Neural crest cell (in vitro differentiated cells): ENCODE measurements around the gene COL4A6. TPM values are rescaled to one million over a fixed set of nuclear protein-coding genes. Genes with fewer than 3 reads are reported as not detected.
A peak's percentile ranks its signal among the peaks of the same experiment; 100 is the strongest.

Experiments used
- DNase-seq: peaks from one replicate; pipeline ENCODE4 v3.0.0; 2021; ENCODE audit warnings: low read depth, mixed read lengths, low spot score
- H3K27ac Mint-ChIP-seq: one replicate; pipeline ENCODE4 v1.8.0; 2021; ENCODE audit warnings: mild to moderate bottlenecking, mixed read lengths; ENCODE audit not compliant: unreplicated experiment
- H3K27me3 Mint-ChIP-seq: 2 replicates; pipeline ENCODE4 v1.8.0; 2021; ENCODE audit warnings: low read depth, mild to moderate bottlenecking, mixed read lengths
- H3K36me3 Mint-ChIP-seq: 2 replicates; pipeline ENCODE4 v1.8.0; 2021; ENCODE audit warnings: low read depth, mild to moderate bottlenecking, mixed read lengths
- H3K4me1 Mint-ChIP-seq: 2 replicates; pipeline ENCODE4 v1.8.0; 2021; ENCODE audit warnings: mixed read lengths
- H3K4me3 Mint-ChIP-seq: one replicate; pipeline ENCODE4 v1.8.0; 2021; ENCODE audit warnings: mild to moderate bottlenecking, mixed read lengths
- H3K9me3 Mint-ChIP-seq: 2 replicates; pipeline ENCODE4 v1.8.0; 2021; ENCODE audit warnings: mixed read lengths
- CTCF ChIP-seq: fragments of 200-600 bp; sonication (generic); conservative IDR thresholded peaks from 2 replicates; pipeline ENCODE4 v1.5.0; 2021; ENCODE audit warnings: antibody characterized with exemption, mild to moderate bottlenecking
- total RNA-seq: library from RNA; stranded (reverse); gene quantifications from 2 replicates; pipeline ENCODE4 v1.2.1, GENCODE V29; 2021

COL4A6 gene
- total RNA-seq, 1 donor from 2014 or later: 22.6 TPM

DNA sequence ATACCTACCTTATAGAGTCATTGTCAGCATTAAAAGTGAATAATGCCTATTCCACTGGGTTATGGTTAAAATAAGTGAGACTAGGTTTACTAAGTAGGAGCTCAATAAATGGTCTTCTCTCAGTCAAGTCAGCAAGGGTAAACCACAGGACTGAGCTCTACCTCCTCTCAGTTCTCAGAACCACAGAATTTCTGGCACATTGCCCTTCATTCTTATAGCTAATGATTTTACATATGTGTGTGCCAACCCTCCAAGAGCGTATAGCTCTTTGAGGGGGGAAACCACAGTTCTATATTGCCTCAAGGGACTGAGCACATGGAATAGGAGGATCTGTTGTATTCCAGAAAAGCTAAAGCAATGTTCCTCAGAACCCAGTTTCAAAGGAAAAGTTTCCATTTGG lies 221.8 kb downstream of the COL4A6 start:
- H3K36me3 Mint-ChIP-seq: peaks cover 3% of the 10 kb centered on the region
- H3K9me3 Mint-ChIP-seq: no peaks in the 10 kb centered on the region
- H3K27me3 Mint-ChIP-seq: no peaks in the 10 kb centered on the region
- no peak overlapping the region for H3K4me3 Mint-ChIP-seq
- H3K4me1 Mint-ChIP-seq: no peaks in the 10 kb centered on the region
- DNase-seq: no peak
- no peak for TF ChIP-seq CTCF
- H3K27ac Mint-ChIP-seq: no peak overlapping the region

DNA sequence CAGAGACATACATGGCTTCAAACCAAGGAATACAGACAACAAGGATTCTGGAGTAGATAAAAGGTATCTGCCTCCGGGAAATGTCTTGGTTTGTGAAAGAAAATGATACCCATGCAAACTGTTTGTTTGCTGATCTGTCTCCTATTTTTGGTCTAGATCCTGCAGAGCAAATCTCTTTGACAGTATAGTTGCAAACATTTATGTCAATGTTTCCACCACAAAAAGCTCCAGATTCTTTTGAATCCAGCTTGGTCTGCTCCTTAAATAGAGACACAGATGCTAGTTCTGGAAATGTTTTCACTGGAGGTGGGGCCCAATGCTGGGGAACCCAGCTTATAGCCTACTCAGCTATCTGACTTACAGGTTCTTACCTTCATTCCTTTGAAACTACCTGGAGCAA lies 226.9 kb downstream of the COL4A6 start:
- peaks cover 15% of the 10 kb centered on the region for H3K4me1 Mint-ChIP-seq
- no peak for DNase-seq
- no peak for TF ChIP-seq CTCF
- no peak overlapping the region for H3K4me3 Mint-ChIP-seq
- no peaks in the 10 kb centered on the region for H3K27me3 Mint-ChIP-seq
- H3K36me3 Mint-ChIP-seq: no peaks in the 10 kb centered on the region
- no peaks in the 10 kb centered on the region for H3K9me3 Mint-ChIP-seq
- no peak overlapping the region for H3K27ac Mint-ChIP-seq

DNA sequence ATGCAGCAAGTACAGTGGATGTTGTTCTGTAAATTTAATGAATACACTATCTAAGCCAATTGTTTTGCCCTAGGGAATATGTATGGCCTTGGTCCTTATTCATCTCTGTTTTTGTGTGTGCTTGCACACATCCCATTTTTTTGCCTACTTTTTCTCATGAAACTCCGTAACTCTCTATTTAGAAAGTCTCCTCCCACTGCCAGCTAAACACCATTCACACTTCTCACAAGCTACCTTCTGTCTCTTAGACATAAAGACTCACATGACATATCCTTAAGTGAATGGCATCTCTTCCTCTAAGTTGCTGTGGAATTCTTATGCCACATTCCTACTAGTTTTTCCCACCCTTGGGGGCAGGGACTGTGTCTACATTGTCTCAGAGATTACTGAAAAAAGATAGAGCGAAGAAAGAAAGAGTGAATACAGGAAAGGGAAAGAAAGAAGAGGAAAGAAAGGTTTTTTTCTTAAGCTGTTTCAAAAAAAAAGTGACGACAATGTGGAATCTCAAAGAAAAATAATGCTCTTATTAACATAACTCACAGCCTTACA lies 229.1 kb downstream of the COL4A6 start:
- peaks cover 15% of the 10 kb centered on the region for H3K4me1 Mint-ChIP-seq
- H3K4me3 Mint-ChIP-seq: no peak overlapping the region
- H3K27ac Mint-ChIP-seq: no peak overlapping the region
- no peak for DNase-seq
- no peaks in the 10 kb centered on the region for H3K27me3 Mint-ChIP-seq
- no peaks in the 10 kb centered on the region for H3K36me3 Mint-ChIP-seq
- no peaks in the 10 kb centered on the region for H3K9me3 Mint-ChIP-seq
- no peak for TF ChIP-seq CTCF

DNA sequence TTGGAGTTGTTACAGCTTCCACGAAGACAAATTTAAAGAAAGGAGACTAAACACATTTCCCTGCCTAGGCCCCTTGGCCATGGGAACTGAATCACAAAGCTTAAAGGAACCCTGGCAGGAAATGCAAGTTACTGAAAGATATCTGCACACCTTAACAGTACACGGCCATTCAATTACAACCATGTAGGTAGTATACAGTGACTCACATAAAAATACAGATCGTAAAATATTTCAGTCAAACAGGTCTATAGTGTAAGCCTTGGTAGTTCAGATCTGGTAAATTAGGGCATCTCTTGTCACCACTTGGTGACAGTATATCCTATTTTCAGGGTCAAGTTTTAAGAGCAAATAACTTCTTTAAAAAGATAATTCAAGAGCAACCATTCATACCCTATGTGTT lies 234.7 kb downstream of the COL4A6 start:
- peaks cover 3% of the 10 kb centered on the region for H3K4me1 Mint-ChIP-seq
- TF ChIP-seq CTCF: no peak
- H3K9me3 Mint-ChIP-seq: no peaks in the 10 kb centered on the region
- H3K36me3 Mint-ChIP-seq: no peaks in the 10 kb centered on the region
- no peak for DNase-seq
- H3K27me3 Mint-ChIP-seq: no peaks in the 10 kb centered on the region
- H3K4me3 Mint-ChIP-seq: no peak overlapping the region
- no peak overlapping the region for H3K27ac Mint-ChIP-seq

- Mint-ChIP-seq H3K4me1 (no peaks in the 10 kb centered on the region), H3K36me3 (no peaks in the 10 kb centered on the region), H3K4me3 (no peak overlapping the region), H3K27me3 (no peaks in the 10 kb centered on the region), H3K9me3 (peaks cover 2% of the 10 kb centered on the region), H3K27ac (no peak overlapping the region)
- DNase-seq: peak; percentile 45
- TF ChIP-seq CTCF: peak; percentile 75
Observed at GRCh38 chrX:108199691-108200090, 238.5 kb downstream of the COL4A6 start.

GRCh38 chrX:108199041-108199440 lies 239.2 kb downstream of the COL4A6 start:
- Mint-ChIP-seq H3K4me1 (no peaks in the 10 kb centered on the region), H3K9me3 (peaks cover 2% of the 10 kb centered on the region), H3K4me3 (no peak overlapping the region), H3K27ac (no peak overlapping the region), H3K36me3 (no peaks in the 10 kb centered on the region), H3K27me3 (no peaks in the 10 kb centered on the region)
- DNase-seq: no peak
- no peak for TF ChIP-seq CTCF
